PC-3 (cell line): ENCODE results near the gene MGA.

Source experiments
- EZH2phosphoT487 ChIP-seq: fragments of 300-600 bp; sonication (generic); IDR thresholded peaks from 2 replicates; pipeline ENCODE4 v1.6.1; 2018; ENCODE audit warnings: mild to moderate bottlenecking, antibody characterized with exemption, low read length, borderline replicate concordance
- TF ChIP-seq, protein P1 (sequence below): fragments of 300-600 bp; sonication (generic); conservative IDR thresholded peaks from 2 replicates; pipeline ENCODE4 v1.5.1; 2017; ENCODE audit warnings: antibody characterized with exemption, low read depth, mild to moderate bottlenecking, low read length

DNA sequence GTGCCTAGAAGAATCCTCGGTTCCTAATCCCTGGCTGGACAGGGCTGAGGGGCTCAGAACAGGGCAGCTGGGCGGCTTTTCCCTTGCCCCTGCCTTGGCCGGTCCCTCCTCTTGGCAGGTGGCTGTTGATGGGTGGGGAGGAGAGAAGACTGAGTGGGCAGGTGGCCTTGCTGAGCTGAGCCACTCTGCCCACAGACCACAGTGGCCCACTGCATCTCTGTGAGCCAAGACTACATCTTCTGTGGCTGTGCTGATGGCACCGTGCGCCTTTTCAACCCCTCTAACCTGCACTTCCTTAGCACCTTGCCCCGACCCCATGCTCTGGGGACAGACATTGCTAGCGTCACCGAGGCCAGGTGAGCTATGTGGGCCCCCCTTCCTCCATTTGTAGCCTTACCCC lies 153.2 kb downstream of the MGA start:
- TF ChIP-seq, protein P1, sequence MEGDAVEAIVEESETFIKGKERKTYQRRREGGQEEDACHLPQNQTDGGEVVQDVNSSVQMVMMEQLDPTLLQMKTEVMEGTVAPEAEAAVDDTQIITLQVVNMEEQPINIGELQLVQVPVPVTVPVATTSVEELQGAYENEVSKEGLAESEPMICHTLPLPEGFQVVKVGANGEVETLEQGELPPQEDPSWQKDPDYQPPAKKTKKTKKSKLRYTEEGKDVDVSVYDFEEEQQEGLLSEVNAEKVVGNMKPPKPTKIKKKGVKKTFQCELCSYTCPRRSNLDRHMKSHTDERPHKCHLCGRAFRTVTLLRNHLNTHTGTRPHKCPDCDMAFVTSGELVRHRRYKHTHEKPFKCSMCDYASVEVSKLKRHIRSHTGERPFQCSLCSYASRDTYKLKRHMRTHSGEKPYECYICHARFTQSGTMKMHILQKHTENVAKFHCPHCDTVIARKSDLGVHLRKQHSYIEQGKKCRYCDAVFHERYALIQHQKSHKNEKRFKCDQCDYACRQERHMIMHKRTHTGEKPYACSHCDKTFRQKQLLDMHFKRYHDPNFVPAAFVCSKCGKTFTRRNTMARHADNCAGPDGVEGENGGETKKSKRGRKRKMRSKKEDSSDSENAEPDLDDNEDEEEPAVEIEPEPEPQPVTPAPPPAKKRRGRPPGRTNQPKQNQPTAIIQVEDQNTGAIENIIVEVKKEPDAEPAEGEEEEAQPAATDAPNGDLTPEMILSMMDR = no peak
- no peak for TF ChIP-seq EZH2phosphoT487
